Gastroesophageal sphincter (tissue), 4 donors: ENCODE measurements around the gene PLCB1. TPM values are rescaled to one million over a fixed set of nuclear protein-coding genes. Genes with fewer than 3 reads are reported as not detected.

Experiments
- ATAC-seq: fragments of 150-250 bp; one replicate; pipeline ENCODE4 v1.9.1; 2016; ENCODE audit warnings: mild to moderate bottlenecking, moderate library complexity
- H3K27ac ChIP-seq, 4 donors: fragments of 200-600 bp; sonication (generic) in 3 of 4; 1 replicate in 3 of 4; 2 replicates in 1 of 4; pipeline ENCODE4 v1.5.1; 2016 to 2019
- H3K27me3 ChIP-seq: fragments of 200-600 bp; sonication (generic); one replicate; pipeline ENCODE4 v1.5.1; 2019
- H3K36me3 ChIP-seq, 2 donors: fragments of 200-600 bp; sonication (generic); one replicate each; pipeline ENCODE4 v1.5.1; 2019; ENCODE audit warnings: control low read depth in 1 of 2
- H3K4me1 ChIP-seq, 3 donors: fragments of 200-600 bp; sonication (generic); 1 replicate in 2 of 3; 2 replicates in 1 of 3; pipeline ENCODE4 v1.5.1; 2016 to 2019; ENCODE audit warnings: control low read depth in 2 of 3
- H3K4me3 ChIP-seq, 2 donors: fragments of 200-600 bp; sonication (generic); one replicate each; pipeline ENCODE4 v1.5.1; 2019; ENCODE audit warnings: mild to moderate bottlenecking in 1 of 2, moderate library complexity in 1 of 2
- H3K9me3 ChIP-seq, 3 donors: fragments of 200-600 bp; sonication (generic); one replicate each; pipeline ENCODE4 v1.5.1; 2017 to 2019; ENCODE audit warnings: control low read depth in 2 of 3
- EP300 ChIP-seq: sonication (generic); formaldehyde crosslinking; IDR thresholded peaks from one replicate; pipeline ENCODE4 v1.6.1; 2017; ENCODE audit warnings: antibody characterized with exemption, mild to moderate bottlenecking
- POLR2A ChIP-seq, 2 donors: fragments of 450-650 bp; IDR thresholded peaks; one replicate each; pipeline ENCODE4 v1.6.1; 2017; ENCODE audit warnings: antibody characterized with exemption in 2 of 2, mild to moderate bottlenecking in 2 of 2, moderate library complexity in 1 of 2
- POLR2AphosphoS5 ChIP-seq: sonication (generic); formaldehyde crosslinking; IDR thresholded peaks from one replicate; pipeline ENCODE4 v1.6.1; 2017; ENCODE audit warnings: antibody characterized with exemption
- WGBS, 2 donors: methylation state at CpG; one replicate each; pipeline ENCODE4 v1.1.5; 2018; ENCODE audit warnings: low coverage in 1 of 2; 5-methylcytosine and 5-hydroxymethylcytosine counted together
- total RNA-seq, 4 donors: library from RNA; depleted of rRNA; stranded (reverse); fragments of >200 nt; gene quantifications; one replicate each; pipeline ENCODE4 v1.1.0, GENCODE V29; 2016
- TF ChIP-seq, protein P1 (sequence below), 4 experiments: fragments of 200-600 bp in 2 of 4; fragments of 450-650 bp in 2 of 4; sonication (generic) in 1 of 4; IDR thresholded peaks; one replicate each; pipeline ENCODE4 v1.5.1; 2017 to 2019; ENCODE audit warnings: antibody characterized with exemption in 4 of 4, mild to moderate bottlenecking in 2 of 4, moderate library complexity in 2 of 4

Gene PLCB1
- total RNA-seq, 4 donors from 2014 or later: 60.8 to 104 (median 69.0) TPM

GRCh38 chr20:8254911-8255582 lies 123.0 kb downstream of the PLCB1 start:
- H3K4me3 ChIP-seq: no peak overlapping the region
- TF ChIP-seq POLR2A (IDR thresholded peaks at IDR 0.05) (no peak), EP300 (no peak), POLR2AphosphoS5 (no peak)
- TF ChIP-seq, protein P1, sequence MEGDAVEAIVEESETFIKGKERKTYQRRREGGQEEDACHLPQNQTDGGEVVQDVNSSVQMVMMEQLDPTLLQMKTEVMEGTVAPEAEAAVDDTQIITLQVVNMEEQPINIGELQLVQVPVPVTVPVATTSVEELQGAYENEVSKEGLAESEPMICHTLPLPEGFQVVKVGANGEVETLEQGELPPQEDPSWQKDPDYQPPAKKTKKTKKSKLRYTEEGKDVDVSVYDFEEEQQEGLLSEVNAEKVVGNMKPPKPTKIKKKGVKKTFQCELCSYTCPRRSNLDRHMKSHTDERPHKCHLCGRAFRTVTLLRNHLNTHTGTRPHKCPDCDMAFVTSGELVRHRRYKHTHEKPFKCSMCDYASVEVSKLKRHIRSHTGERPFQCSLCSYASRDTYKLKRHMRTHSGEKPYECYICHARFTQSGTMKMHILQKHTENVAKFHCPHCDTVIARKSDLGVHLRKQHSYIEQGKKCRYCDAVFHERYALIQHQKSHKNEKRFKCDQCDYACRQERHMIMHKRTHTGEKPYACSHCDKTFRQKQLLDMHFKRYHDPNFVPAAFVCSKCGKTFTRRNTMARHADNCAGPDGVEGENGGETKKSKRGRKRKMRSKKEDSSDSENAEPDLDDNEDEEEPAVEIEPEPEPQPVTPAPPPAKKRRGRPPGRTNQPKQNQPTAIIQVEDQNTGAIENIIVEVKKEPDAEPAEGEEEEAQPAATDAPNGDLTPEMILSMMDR (IDR thresholded peaks at IDR 0.05): no peak
- 65 to 70% methylated on average over 4 of the region's 4 CpGs for WGBS, 2 donors
- H3K36me3 ChIP-seq: no peaks in the 10 kb centered on the region
- no peak for ATAC-seq
- H3K27ac ChIP-seq: no peak overlapping the region
- H3K9me3 ChIP-seq: no peaks in the 10 kb centered on the region
- peaks cover 0 to 24% (median 3%) of the 10 kb centered on the region in 3 donors for H3K4me1 ChIP-seq
- no peaks in the 10 kb centered on the region for H3K27me3 ChIP-seq

DNA sequence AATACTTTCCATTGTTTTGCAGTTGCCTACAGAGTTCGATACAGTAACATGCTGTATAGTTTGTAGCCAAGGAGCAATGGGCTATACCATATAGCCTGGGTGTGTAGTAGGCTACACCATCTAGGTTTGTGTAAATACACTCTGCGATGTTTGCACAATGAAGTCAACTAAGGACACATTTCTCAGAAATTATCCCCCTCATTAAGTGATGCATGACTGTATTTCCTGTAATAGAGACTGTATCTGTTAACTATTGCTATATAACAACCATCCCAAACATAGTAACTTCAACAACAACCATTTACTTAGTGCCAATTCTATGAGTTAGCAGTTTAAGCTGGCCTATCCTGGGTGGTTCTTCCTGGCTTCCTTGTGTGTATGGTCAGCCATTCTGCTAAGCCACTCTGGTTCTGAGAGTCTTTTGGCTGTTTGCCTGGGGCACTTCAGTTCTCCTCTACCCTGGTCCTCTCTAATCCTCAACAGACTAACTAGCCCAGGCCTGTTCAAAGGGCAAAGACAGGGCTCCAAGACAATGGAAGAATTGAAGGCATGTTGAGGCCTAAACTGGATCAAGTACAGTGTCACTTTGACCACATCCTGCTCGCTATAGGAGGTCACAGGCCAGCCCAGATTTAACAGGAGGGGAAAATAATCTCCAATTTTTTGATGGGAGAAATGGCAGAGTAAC lies 124.0 kb downstream of the PLCB1 start:
- Histone ChIP-seq H3K27me3 (no peaks in the 10 kb centered on the region), H3K4me3 (no peak overlapping the region), H3K27ac (no peak overlapping the region), H3K36me3 (no peaks in the 10 kb centered on the region), H3K4me1 (peaks cover 0 to 14% (median 3%) of the 10 kb centered on the region in 3 donors), H3K9me3 (no peaks in the 10 kb centered on the region)
- ATAC-seq: no peak
- 68 to 100% methylated on average over 3 of the region's 3 CpGs for WGBS, 2 donors
- TF ChIP-seq EP300: no peak
- no peak for TF ChIP-seq POLR2A (IDR thresholded peaks at IDR 0.05)
- TF ChIP-seq, protein P1 (IDR thresholded peaks at IDR 0.05): no peak
- no peak for TF ChIP-seq POLR2AphosphoS5

- Histone ChIP-seq H3K36me3 (no peaks in the 10 kb centered on the region), H3K4me3 (no peak overlapping the region), H3K4me1 (peaks cover 0 to 14% (median 2%) of the 10 kb centered on the region in 3 donors), H3K27me3 (no peaks in the 10 kb centered on the region), H3K27ac (no peak overlapping the region), H3K9me3 (no peaks in the 10 kb centered on the region)
- TF ChIP-seq POLR2AphosphoS5: no peak
- TF ChIP-seq, protein P1 (IDR thresholded peaks at IDR 0.05): no peak
- 50 to 81% methylated on average over 1 to 3 of the region's 5 CpGs for WGBS, 2 donors
- peak; percentile 55 for ATAC-seq
These were observed 128.8 kb downstream of the PLCB1 start for GRCh38 chr20:8260837-8261251.

- ATAC-seq: no peak
- no peaks in the 10 kb centered on the region for H3K9me3 ChIP-seq
- no peaks in the 10 kb centered on the region for H3K27me3 ChIP-seq
- H3K4me1 ChIP-seq: peaks cover 0 to 16% (median 2%) of the 10 kb centered on the region in 3 donors
- no peak overlapping the region for H3K27ac ChIP-seq
- 40 to 77% methylated on average over 1 of the region's 1 CpG for WGBS, 2 donors
- no peak overlapping the region for H3K4me3 ChIP-seq
- TF ChIP-seq POLR2A (IDR thresholded peaks at IDR 0.05) (no peak), EP300 (no peak), POLR2AphosphoS5 (no peak)
- TF ChIP-seq, protein P1 (IDR thresholded peaks at IDR 0.05): no peak
- H3K36me3 ChIP-seq: no peaks in the 10 kb centered on the region
These were observed 130.7 kb downstream of the PLCB1 start for GRCh38 chr20:8262721-8263120.

- peak overlapping the region in 3 of 4 donors; percentile 24 to 31 (median 25) for H3K27ac ChIP-seq
- ATAC-seq: no peak
- peaks cover 0 to 27% (median 2%) of the 10 kb centered on the region in 3 donors for H3K4me1 ChIP-seq
- no peak overlapping the region for H3K4me3 ChIP-seq
- TF ChIP-seq EP300 (no peak), POLR2AphosphoS5 (no peak), POLR2A (IDR thresholded peaks at IDR 0.05) (no peak)
- TF ChIP-seq, protein P1 (IDR thresholded peaks at IDR 0.05): no peak
- H3K27me3 ChIP-seq: no peaks in the 10 kb centered on the region
- H3K9me3 ChIP-seq: no peaks in the 10 kb centered on the region
- H3K36me3 ChIP-seq: no peaks in the 10 kb centered on the region
These were observed 133.5 kb downstream of the PLCB1 start for GRCh38 chr20:8265588-8265987.
